Stromal cell of bone marrow (primary cell): Measurements from ENCODE around the gene ITGB4.

Experiments used
- DNase-seq: peaks from one replicate; pipeline ENCODE4 v3.0.0-alpha.2; 2012; ENCODE audit warnings: low read depth

ITGB4 gene

DNA sequence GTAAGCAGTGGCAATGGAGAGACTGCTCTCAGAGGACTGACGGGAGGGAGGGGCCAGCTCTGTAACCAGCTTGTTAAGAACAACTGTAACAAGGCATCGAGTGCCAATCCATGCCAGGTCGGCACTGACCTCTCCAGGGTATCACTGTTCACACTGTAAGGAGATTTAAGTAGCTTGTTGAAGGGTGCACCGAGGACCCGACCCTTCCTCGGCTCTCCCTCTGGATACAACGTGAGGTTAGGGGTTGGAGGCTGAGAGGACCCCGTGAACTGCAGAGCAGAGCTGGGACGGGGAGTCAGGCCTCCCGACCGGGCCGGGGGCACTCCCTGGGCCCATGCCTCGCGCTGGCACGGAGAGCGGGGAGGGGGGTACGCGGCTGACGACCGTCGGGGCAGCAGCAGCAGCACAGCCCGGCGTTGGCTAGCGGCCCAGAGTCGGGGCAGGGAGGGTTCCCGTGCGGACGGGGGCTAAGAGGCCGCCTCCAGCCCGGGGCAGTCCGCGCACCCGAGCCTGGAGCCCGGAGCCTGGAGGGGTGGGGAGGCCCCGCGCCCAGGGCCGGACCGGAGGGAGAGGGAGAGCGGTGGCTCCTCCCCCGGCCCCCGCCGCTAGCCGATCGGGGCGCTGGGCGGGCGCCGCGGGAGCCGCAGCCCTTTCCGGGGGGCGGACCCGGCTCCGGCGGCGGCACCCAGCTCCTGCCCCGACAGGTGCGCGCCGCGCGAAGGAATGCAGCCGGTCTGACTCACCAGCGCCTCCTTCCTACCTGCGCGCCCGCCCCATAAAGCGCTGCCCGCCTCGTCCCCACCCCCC, at the start of gene ITGB4:
Gene ITGB4 (plus strand): TSS at position 804 of the 807 bp plus-strand sequence. CDS start 3,245 bp downstream, outside the sequence.
- no peak for DNase-seq

DNA sequence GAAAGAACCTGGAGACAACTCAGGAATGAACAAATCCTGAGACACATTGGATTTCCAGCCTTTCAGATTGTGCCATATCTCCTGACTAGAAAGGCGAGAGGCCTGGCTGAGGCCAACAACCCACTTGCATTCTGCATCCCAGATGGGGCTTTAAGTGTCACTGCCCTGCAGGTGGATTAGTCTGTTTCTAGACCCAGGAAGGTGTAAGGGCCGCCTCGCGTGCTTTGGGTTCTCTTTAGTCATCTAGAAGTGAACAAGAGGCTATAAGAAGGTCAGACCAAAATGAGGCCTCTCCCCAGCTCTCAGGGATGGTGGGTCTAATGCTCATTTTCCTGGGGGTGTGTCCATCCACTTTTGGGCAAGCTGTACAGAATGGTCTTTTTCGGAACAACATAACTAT, 49.2 kb upstream of the ITGB4 start:
- no peak for DNase-seq

DNA sequence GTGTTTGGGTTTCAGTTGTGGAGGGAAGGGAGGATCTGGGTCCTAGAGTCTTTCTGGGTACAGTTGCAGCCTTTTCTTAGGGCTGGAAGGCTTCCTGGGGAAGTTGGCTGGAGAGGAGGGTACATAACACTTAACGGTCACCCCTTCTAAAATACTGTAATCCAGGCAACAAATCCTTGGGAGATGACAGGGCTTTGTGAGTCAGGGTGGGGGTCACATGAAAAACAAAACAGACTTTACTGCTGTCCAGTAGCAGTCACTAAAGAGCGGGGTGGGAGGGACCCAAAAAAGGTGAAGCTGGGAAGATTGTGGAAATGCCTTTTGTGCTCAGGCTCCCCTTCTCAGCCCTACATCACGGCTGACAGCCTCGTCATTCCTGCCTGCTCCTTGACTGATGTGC, 47.8 kb upstream of the ITGB4 start:
- no peak for DNase-seq

DNA sequence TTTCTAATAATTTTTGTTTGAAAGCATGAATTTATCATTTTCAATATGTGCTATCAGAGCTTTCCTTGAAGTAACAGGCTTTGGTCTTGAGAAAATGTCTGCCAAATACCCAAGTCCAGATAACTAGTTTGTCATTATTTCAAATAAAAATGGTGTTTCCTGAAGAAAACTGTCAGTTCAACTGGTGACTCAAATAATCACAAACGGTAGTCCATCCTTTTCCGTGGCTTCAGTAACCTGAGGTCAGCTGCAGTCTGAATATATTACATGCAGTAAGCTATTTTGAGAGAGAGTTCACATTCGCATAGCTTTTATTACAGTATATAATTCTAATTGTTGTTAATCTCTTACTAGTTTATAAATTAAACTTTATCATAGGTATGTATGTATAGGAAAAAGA, 44.8 kb upstream of the ITGB4 start:
- DNase-seq, result no peak

DNA sequence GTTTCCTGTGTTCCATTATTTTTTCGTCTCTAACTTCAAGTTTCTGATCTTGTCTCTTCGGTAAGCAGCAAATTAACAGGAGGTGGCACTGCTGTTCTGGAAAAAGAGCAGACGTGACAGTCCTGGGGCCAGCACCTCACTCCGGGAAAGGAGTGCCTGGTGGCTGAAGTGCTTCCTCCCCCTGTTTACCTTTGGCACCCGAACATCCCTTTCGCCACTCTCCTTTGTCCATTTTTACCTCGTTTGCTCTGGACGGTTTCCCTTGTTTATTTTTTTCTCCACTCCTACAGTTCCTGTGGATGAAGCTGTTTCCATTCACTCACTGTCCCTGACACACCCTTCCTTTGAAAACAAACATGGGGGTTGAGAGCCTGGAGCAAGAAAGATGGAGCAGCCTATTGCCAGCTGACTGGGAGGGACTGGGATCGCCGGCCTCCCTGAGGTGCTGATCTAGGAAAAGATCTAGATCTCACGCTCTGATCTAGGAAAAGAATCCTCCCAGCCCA, 41.5 kb upstream of the ITGB4 start:
- DNase-seq, result no peak

DNA sequence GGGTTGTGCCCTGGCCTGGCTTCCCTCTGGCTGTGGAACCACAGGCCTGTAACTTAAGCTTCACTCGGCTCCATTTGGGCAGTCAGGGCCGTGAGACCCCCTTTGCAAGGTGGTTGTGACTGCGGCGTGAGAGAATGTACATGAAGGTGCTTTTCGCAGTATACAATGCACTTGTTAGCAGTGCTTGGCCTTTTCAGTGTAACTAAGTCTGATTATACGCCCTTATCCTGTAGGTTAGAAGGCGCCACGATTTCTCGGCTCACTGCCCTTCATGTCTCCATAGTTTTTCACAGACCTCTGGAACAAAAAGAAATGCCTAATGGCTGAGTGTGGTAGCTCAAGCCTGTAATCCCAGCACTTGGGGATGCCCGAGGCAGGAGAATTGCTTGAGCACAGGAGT, 40.8 kb upstream of the ITGB4 start:
- no peak for DNase-seq

DNA sequence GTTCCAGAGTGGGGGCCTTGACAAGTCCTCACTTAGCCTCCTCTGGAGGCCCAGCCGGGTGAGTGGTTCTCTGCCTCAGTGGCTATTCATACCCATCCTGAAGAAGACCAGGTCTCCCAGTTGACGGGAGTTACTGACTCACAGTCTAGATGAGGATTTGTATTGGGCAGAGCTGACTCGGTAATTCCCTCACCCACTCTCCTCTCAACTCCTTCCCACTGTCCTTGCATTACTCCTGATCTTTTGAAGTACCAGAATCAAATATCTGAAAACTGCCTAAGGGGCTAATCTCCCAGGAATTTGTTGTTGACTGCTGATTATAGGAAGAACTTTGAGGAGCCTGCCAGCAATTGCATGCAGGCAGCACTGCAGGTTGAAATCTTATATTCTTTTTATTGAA, 40.0 kb upstream of the ITGB4 start:
- DNase-seq, result no peak

DNA sequence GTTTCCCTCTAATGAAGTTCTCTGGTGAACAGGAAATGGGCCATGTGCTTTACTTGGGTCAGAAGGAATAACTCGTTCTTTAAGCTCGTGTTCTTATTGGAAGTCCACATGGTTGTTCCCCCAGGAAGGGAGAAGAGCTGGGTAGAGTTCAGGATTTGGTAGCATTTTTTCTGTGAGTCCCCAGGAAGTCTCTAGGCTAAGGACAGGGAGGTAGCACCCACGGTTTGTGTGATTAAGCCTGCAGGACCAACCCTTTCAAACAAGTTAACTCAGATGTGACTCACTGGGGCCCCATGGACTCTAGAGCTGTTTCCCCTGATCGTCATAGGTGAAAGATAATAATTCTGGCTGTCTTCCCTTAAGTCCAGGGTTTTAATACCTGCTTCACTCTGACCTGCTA, 37.7 kb upstream of the ITGB4 start:
- no peak for DNase-seq

DNA sequence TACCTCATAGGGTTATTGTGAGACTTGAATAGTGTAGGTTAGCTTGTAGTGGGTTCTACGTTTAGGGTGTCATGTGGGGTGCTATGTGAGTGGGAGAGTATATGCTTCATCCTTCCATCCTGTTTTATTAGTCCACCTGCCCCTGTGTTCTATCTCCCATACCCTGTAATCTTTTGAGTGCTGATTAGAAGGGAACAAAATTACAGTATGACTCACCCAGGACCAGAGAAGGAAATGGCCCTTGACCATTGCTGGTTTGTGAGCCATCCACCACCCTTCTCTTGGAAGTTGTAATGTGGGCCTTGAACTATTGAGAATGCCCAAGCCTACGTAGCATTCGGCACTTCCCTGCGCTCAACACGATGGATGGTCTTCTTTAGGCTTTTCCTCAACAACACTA, 37.0 kb upstream of the ITGB4 start:
- no peak for DNase-seq

DNA sequence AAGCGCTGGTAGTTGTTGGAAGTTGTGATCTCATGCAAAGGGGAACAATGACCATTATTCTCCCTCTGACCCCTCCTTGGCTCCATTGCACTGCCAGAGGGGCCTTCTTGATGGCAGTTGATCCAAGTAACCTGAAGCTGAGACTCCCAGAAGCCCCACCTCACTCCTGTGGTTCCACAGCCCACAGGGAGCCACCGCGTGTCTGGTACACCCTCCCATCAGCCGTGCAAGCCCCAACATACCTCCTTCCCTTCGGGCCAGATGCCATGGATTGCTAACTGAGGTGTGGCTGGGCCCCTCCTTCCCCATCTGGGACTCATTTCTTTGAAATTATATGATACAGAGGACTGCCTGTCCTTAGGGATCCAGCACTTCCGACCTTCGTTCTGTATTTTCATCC, 36.3 kb upstream of the ITGB4 start:
- no peak for DNase-seq

DNA sequence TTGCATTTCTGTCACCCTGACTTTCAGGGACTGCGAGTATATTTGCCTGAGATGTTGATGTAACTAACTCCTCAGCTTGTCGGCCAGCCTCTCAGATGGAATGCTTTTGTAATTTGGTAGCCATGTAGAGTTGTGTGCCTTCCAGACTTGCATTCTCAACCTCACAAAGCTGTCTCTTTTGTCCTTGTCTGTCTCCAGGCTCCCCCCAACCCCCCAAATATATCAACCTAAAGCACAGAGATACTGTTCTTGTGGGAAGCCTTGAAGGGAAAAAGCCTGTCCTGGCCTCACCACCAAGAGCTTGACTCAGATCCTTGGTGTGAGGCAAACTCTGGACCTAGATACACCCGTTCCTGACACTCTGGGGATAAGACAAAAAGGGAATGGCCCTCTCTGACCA, 35.8 kb upstream of the ITGB4 start:
- no peak for DNase-seq

DNA sequence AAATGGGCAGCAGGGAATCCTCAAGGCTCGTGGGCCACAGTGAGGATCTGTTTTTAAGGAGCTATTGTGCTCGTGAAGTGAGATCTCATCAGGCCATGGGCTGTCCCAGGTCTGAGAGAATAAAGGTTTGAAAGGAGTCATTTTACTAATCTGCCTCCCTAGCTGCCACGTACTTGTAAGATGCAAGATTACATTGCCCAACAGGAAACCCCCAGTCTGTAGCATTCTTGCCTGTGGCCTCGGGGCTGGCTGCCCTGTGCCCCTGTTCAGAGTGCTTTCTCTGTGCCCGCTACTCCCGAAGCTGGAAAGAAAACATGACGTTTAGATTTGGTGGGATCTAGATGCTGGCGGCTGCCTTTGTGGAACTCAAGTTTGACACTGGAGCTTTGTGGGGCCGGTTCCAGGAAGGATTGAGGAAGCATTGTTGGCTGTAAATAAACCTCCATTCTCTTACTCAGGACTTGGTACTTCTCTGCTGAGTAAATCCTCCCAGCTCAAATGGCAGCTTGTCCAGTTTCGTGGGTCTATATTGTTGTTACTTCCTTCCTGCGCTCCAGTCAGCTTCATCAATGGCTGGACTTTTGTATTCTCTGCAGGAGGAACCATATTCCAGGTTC, 32.9 kb upstream of the ITGB4 start:
- DNase-seq, result no peak

DNA sequence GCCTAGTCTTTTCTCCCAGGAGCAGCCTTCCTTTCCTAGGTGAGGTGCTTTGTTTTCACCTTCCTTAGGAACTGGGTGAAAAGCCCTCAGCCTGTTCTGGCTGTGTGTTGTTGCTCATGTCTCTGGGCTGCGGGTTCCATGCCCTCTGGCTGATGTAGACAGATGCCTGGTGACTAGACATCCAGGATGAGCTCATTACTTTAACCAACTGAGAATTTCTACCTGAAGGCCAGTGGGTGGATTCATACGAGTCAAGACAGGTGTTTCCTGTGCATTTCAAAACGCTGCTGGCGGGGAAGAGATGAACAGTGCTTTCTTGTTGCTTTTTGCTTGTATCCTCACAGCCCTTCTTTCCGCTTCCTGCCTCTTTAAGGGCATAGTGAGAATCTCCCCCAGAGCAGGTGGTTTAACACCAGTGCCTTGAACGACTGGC, 31.8 kb upstream of the ITGB4 start:
- DNase-seq, result no peak

DNA sequence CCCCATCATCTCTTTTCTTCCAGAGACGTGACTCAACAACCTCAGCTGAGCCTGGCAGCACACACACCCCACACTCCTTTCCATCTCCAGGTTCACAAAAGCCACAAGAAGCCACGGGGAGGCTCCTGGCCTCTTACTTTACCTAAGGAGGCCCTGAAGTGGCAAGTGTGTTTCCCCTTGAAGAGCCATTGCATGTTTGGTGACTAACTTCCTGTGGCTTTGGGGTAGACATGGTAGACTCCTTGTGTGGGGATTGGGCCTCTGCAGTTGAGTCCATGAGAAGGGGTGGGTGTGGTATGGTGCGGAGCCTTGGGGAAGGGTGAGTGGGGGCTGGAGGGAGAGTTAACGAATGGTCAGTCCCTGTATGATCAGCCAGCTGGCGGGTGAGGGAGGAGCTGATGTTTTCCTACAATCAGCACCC, 29.9 kb upstream of the ITGB4 start:
- DNase-seq, result no peak

DNA sequence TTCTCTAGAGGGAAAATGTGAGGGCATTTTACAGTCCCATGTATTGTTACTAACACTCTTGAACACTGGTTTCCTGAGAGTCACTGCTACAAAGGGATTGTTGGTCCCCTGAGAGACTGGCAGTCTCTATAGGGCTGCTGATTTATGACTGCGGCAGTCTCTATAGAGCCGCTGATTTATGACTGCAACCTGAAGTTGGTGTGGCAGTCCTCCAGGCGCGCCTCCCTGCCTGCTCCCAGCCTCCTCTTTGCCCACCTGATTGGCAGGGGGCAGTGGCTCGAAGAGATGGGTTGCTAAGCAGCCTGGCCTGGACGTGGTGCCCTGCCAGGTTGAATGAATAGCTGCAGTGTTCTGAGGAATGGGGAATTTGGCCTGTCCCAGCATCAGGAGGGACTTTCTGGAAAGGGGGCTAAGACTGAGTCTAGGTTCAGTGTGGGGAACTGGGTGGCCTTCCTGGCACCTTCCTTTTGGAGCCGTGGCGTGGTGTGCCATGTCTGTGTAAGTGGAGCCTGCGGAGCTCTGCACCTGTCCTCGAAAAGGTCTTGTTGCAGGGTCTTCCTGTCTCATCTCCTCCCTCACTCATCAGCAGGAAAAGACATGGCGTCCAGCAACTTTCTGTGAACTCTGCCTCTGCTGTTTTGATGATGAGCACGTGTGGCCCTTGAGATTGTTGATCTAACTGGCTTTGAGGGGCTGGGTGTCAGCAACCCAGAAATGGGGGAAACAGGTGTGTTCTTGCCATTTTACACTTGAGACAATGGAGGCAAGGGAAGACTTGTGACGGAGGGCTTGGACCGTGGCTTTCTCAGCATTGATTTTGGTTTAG, 29.2 kb upstream of the ITGB4 start:
- no peak for DNase-seq

DNA sequence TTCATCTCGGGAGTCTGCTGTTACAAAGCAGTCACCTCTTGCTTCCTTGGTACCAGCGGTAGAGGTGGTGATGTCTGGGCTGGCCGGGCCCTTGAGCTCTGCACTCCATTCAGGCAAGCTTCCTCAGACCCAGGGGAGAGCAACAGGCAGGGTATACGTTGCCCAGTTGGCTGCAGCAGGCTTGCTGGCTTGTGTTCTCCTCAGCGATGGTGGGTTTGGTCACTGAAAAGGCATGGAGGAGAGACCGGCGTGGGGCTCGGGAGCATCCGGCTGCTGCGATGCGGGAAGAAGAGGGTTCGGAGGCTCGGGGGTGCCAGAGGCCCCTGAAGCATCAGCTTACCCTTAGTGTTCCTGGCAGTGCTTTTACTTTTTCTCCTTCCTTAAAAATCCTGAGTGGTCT, 28.3 kb upstream of the ITGB4 start:
- DNase-seq, result no peak

DNA sequence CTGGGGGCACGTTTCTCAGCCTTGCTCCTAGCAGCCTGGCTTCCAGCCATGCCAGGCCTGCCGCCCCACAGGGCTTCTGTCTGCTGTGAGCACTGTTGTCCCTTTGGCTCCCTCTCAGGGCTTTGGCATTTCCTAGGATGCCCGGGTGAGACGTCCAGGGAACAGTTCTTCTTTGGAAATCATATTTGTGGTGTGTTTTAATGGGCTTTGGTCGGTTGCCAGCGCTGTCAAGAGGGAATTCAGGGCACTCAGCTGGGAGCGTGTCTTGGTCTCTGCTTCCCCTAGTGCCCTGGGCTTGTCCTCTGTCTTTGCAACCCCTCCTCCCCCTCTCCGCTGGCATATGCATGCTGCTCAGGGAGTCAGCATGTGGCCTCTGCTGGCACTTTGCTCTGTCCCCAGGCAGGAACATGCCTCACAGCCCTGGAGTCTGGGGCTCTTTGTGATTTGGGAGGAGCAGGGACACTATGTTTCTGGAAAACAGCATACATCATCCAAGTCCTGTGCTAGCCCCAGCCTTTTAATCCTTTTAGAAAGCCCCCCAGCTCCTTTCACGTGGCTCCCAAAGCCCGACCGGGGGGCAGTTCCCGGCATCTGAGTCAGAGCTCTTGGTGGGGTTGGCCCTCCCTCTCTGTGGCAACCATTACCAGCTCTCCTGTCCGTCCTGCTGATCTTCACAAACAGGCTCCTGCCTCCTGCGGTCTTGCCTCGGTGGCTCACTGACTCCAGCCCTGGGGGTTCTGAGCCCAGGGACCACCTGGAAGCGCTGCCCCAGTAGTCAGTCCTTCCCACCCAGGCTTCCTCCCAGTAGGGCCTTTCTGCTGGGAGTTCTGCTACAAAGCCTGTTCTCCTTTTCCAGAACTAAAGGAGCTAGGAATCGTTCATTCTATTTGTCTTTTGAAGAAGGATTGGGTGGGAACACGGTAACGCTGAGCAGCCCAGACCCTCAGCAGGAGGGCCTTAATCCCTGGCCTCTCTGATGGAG, 27.5 kb upstream of the ITGB4 start:
- peak; percentile 77 for DNase-seq

DNA sequence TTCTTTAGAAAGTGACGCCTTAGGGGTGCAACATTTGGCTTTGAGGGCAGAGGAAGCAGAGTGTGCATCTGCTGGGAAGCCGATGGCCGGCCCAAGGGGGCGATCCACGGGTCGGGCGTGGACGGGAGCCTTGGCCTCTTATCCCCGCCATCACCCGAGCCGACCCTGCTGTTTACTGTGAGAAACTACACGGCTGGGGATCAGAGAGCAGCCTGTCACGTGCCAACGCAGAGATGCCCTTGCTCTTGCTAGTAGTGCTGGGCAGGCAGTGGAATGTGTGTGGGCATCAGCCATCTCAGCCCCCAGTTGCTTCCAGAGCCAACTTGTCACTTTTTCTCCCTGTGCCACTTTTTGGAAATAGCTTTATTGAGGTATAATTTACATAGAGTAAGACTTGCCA, 26.7 kb upstream of the ITGB4 start:
- DNase-seq, result no peak

DNA sequence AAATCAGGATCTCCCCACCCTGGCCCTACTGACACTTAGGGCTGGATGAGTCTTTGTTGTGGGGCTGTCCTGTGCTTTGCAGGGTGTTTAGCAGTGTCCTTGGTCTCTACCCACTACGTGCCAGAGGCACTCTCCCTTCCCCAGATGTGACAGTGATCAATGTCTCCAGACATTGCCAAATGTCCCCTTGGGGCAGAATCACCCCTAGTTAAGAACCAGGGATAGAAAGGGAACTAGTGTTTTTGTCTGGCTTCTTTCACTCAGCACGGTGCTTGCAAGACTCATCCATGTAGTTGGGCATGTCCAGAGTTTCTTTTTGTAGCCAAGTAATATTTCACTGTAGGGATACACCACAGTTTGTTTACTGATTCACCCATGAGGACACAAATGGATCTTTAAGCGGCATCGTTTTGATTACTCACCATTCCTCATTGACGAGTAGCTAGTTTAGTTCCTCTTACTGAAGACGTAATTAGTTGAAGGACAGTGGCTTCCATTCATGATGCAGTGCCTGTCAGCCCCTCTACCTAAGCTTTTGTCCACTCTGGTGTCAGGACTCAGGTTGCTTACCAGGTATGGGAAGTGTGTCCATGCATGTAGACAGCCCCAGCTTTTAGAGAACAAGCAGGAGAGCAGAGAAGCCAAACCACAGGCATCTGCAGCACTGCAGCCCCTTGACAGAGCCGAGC, 26.0 kb upstream of the ITGB4 start:
- no peak for DNase-seq

DNA sequence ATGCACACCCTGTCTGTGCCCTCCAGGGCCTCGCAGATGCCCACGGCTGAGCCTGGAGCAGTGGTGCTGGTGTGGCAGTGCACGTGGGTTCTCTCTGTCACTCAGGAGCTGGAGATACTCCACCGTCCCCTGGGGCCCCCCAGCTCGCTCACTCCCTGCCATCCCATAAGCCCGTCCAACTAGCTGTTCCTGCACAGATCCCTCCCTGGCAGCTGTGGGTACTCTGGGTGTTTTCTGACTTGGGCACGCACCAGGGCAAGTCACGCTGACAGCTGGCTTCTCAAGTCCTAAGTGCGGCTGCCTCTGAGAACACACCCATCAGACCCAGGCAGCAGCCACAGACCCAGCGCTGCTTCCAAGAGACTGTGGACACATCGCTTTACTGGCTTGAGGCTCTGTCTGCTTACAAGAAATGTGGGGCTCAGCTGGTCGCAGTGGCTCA, 25.4 kb upstream of the ITGB4 start:
- DNase-seq, result no peak
